Gastroesophageal sphincter (tissue), 3 donors: ENCODE results near the gene PGPEP1.
"Not testable (repeated sequence)": the region's sequence is repeated elsewhere in the genome, so short reads cannot be mapped to it uniquely, and the experiment has no call there.

Experiments used
- CTCF ChIP-seq, 4 experiments: fragments of 200-600 bp in 2 of 4; fragments of 450-650 bp in 2 of 4; sonication (generic) in 1 of 4; IDR thresholded peaks; one replicate each; pipeline ENCODE4 v1.5.1; 2017 to 2019; ENCODE audit warnings: antibody characterized with exemption in 4 of 4, mild to moderate bottlenecking in 2 of 4, moderate library complexity in 2 of 4
- POLR2A ChIP-seq, 2 donors: fragments of 450-650 bp; IDR thresholded peaks; one replicate each; pipeline ENCODE4 v1.6.1; 2017; ENCODE audit warnings: antibody characterized with exemption in 2 of 2, mild to moderate bottlenecking in 2 of 2, moderate library complexity in 1 of 2
- POLR2AphosphoS5 ChIP-seq: sonication (generic); formaldehyde crosslinking; IDR thresholded peaks from one replicate; pipeline ENCODE4 v1.6.1; 2017; ENCODE audit warnings: antibody characterized with exemption

GRCh38 chr19:18402455-18403248, 62.3 kb downstream of the PGPEP1 start:
- TF ChIP-seq POLR2AphosphoS5; CTCF (IDR thresholded peaks at IDR 0.05); POLR2A (IDR thresholded peaks at IDR 0.05): not testable (repeated sequence)
